GM21447 (cell line): ENCODE measurements around the gene PLD1.
"Not testable (repeated sequence)": the region's sequence is repeated elsewhere in the genome, so short reads cannot be mapped to it uniquely, and the experiment has no call there.

Source experiments
- ATAC-seq: cut with Tn5 transposase; IDR thresholded peaks from one replicate; pipeline ENCODE4 v1.9.1; 2021; ENCODE audit not compliant: unreplicated experiment

The PLD1 gene

DNA sequence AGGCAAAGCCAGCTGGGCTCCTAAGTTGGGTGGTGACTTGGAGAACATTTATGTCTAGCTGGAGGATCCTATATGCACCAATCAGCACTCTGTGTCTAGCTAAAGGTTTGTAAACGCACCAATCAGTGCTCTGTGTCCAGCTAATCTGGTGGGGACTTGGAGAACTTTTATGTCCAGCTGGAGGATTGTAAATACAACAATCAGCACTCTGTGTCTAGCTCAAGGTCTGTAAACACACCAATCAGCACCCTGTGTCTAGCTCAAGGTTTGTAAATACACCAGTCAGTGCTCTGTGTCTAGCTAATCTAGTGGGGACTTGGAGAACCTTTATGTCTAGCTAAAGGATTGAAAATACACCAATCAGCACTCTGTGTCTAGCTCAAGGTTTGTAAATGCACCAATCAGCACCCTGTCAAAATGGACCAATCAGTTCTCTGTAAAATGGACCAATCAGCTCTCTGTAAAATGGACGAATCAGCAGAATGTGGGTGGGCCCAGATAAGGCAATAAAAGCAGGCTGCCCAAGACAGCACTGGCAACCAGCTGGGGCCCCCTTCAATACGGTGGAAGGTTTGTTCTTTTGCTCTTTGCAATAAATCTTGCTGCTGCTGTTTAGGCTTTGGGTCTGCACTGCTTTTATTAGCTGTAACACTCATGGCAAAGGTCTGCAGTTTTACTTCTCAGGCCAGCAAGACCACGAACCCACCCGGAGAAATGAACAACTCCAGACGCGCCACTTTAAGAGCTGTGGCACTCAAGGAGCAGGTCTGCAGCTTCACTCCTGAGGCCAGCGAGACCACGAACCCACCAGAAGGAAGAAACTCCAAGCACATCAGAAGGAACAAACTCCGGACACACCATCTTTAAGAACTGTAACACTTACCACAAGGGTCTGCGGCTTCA, 63.7 kb downstream of the PLD1 start:
- ATAC-seq: not testable (repeated sequence)

GRCh38 chr3:171745577-171746319, 64.5 kb downstream of the PLD1 start:
- ATAC-seq: no peak

- no peak for ATAC-seq
Measured at GRCh38 chr3:171744158-171744741, 66.0 kb downstream of the PLD1 start.

GRCh38 chr3:171743327-171744157, 66.7 kb downstream of the PLD1 start:
- ATAC-seq: no peak

GRCh38 chr3:171741377-171741776, 68.9 kb downstream of the PLD1 start:
- no peak for ATAC-seq

DNA sequence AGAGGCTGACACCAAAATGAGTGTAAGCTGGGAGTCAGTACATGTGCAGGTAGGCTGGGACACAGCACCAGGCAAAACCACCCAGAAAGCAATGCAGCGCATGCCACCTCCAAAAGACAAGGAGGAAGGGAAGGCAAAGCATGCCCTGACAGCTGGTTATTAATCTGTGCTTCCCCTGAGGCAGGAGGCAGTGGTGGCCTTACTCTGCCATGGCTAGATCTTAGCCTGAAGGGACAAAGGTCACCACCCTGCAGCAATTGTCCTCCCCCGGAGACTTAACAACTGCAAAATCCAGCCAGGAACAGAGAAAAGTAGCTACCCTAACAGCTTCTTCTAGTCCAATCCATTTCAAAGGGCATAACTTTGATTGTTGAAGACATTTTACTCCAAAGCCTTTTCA, 73.7 kb downstream of the PLD1 start:
- no peak for ATAC-seq

- ATAC-seq: no peak
Measured at GRCh38 chr3:171733561-171733960, 76.7 kb downstream of the PLD1 start.

GRCh38 chr3:171732756-171733155, 77.5 kb downstream of the PLD1 start:
- no peak for ATAC-seq

DNA sequence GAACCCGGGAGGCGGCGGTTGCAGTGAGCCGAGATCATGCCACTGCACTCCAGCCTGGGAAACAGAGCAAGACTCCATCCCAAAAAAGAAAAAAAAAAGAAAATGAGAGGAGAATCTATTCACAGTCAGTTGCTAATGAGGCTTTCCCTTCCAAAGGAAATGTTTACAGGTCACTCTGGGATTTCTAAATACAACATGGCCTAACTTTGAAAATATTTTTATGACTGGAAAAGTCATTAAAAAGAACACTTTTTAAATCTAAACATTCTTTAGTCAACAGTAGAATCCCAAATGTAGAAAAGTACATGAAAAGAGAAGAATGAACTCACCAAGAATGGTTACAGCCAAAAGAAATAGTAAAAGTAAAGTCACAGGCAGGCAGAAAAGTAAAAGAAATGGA, 78.6 kb downstream of the PLD1 start:
- ATAC-seq: no peak

- no peak for ATAC-seq
Measured at GRCh38 chr3:171729452-171730334, 80.6 kb downstream of the PLD1 start.

- ATAC-seq: no peak
Measured at GRCh38 chr3:171727288-171727687, 83.0 kb downstream of the PLD1 start.

DNA sequence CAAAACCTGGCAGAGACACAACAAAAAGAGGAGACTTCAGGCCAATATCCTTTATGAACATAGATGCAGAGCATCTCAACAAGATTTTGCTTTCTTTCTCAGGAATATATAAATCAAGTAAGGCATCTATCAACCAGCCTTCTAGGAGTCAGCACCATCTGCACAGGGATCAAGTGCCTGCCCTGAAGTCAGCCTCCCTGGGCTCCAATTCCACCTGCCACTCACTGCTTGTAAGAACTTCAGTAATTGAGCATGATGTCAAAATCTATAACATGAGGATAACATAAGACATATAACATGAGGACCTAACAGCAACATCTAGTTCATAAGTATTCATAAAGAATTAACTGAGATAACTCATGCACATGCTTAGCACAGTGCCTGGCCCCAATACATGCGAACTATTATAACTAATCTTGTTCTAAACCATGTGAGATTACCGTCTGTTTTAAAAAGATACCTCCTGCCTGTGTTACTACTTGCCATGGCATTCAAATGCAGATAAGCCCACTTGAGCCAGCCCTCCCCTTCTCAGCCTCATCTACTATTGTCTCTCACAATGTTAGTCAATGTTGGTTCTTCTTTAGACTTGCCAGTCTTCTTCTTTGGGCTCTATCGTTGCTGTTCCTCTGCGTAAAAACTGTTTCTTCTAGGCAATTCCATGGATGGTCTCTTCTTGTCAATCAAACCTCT, 91.6 kb downstream of the PLD1 start:
- no peak for ATAC-seq

GRCh38 chr3:171715155-171715554, 95.1 kb downstream of the PLD1 start:
- no peak for ATAC-seq

- no peak for ATAC-seq
Measured at GRCh38 chr3:171712171-171712938, 97.9 kb downstream of the PLD1 start.

DNA sequence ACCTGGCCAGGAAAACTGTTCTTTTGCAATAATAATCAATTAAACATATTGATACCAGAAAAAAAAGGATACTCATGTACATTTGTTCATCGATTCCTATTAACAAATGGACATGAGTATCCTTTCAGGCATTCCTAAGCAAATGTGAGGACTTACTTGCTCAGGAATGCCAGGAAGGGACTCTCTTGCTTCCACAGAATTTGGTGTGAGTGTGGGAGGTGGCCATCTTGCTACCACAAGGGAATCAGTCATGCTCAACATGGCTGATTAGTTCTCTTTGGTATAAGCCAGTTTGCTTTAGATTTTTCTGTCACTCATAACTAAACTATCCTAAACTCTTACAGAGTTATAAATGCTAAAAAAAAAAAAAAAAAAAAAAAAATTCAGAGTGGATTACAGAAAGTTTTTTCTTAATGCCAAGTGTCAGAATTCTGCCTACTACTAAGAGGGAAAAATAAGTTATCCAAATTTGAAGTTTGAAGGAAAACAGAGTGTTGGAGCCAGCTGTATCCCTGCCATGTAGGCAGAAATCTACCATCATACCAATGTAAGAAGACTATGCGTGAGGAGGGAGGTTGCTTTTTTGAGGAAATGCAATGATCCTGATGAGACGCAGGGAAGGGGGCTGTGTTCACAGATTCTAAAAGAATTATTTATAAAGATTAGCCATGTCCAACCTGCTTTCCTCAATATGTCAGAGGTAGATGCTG, 98.7 kb downstream of the PLD1 start:
- no peak for ATAC-seq

GRCh38 chr3:171710359-171710758, 99.9 kb downstream of the PLD1 start:
- no peak for ATAC-seq

DNA sequence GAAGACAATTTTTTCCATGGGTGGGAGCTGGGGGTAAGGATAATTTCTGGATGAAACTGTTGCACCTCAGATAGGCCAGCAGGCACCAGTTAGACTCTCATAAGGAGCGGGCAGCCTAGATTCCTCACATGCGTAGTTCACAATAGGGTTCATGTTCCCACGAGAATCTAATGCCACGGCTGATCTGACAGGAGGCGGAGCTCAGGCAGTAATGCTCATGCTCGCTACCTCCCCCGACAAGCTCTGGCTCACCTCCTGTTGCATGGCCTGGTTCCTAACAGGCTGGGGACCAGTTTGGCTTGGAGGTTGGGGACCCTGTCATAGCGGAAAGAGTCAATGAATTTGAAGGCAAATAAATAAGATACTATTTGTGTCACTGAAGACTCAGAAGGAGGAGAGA, 105.5 kb downstream of the PLD1 start:
- no peak for ATAC-seq

DNA sequence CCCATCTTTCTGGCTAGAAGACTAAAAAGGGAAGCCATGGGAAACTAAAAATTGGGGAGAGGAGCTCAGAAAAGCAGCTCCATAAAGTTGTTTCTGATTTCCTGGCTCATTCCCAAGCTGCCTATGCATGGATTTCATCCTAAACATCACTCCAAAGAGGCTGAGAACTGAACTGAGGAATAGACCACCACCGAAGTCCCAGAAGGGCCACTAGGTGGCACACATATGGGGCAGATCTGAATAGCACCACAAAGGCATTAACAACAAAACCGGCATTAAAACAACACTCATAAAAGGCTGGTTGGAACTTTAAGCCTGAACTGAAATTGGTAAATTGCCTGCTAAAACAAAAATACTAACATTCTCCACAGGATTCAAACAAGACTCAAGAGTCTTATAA, 106.3 kb downstream of the PLD1 start:
- ATAC-seq: no peak
